Activated T-cell treated with anti-CD3 and anti-CD28 coated beads for 4 hours (primary cell): ENCODE data around the gene ACTR3.
A peak's percentile ranks its signal among the peaks of the same experiment; 100 is the strongest.

ENCODE experiments used
- DNase-seq: peaks from one replicate; pipeline ENCODE4 v3.0.0-alpha.2; 2020

The ACTR3 gene

GRCh38 chr2:113967272-113967671 is 77.4 kb downstream of the ACTR3 start:
- DNase-seq: no peak

- no peak for DNase-seq
Observed at GRCh38 chr2:113972766-113973165, 82.9 kb downstream of the ACTR3 start.

GRCh38 chr2:113973810-113974209 is 83.9 kb downstream of the ACTR3 start:
- no peak for DNase-seq

GRCh38 chr2:113974727-113975126 is 84.8 kb downstream of the ACTR3 start:
- DNase-seq: no peak

GRCh38 chr2:113976277-113976928 is 86.5 kb downstream of the ACTR3 start:
- DNase-seq: no peak

- DNase-seq: no peak
Observed at GRCh38 chr2:113977060-113977659, 87.3 kb downstream of the ACTR3 start.

- DNase-seq: no peak
Observed at GRCh38 chr2:113977660-113978523, 88.0 kb downstream of the ACTR3 start.

- DNase-seq: no peak
Observed at GRCh38 chr2:113978524-113979190, 88.8 kb downstream of the ACTR3 start.

GRCh38 chr2:113979191-113980128 is 89.6 kb downstream of the ACTR3 start:
- peak; percentile 17 for DNase-seq

GRCh38 chr2:113980946-113981345 is 91.1 kb downstream of the ACTR3 start:
- no peak for DNase-seq

GRCh38 chr2:113981404-113982134 is 91.7 kb downstream of the ACTR3 start:
- no peak for DNase-seq

GRCh38 chr2:113985554-113986397 is 95.9 kb downstream of the ACTR3 start:
- DNase-seq: no peak

- DNase-seq: no peak
Observed at GRCh38 chr2:113986762-113987290, 96.9 kb downstream of the ACTR3 start.

- no peak for DNase-seq
Observed at GRCh38 chr2:113992090-113992489, 102.2 kb downstream of the ACTR3 start.

GRCh38 chr2:113996671-113997594 is 107.0 kb downstream of the ACTR3 start:
- DNase-seq: no peak

GRCh38 chr2:114001152-114001551 is 111.3 kb downstream of the ACTR3 start:
- DNase-seq: no peak

- no peak for DNase-seq
Observed at GRCh38 chr2:114001937-114002336, 112.0 kb downstream of the ACTR3 start.

- no peak for DNase-seq
Observed at GRCh38 chr2:114005110-114005783, 115.4 kb downstream of the ACTR3 start.
